GM18502 (cell line): ENCODE results near the gene GOLT1B.

Source experiments
- ATAC-seq: cut with Tn5 transposase; IDR thresholded peaks from one replicate; pipeline ENCODE4 v1.9.1; 2021; ENCODE audit warnings: mild to moderate bottlenecking; ENCODE audit not compliant: unreplicated experiment, poor library complexity

GOLT1B gene

GRCh38 chr12:21559855-21560569 is 58.4 kb downstream of the GOLT1B start:
- no peak for ATAC-seq

- no peak for ATAC-seq
Observed at GRCh38 chr12:21561158-21561557, 59.6 kb downstream of the GOLT1B start.

GRCh38 chr12:21562859-21563258 is 61.3 kb downstream of the GOLT1B start:
- no peak for ATAC-seq

GRCh38 chr12:21566223-21566906 is 64.8 kb downstream of the GOLT1B start:
- no peak for ATAC-seq

- no peak for ATAC-seq
Observed at GRCh38 chr12:21566907-21567394, 65.4 kb downstream of the GOLT1B start.
